ENCODE measurements around the gene EAF2. TPM values are rescaled to one million over a fixed set of nuclear protein-coding genes. Genes with fewer than 3 reads are reported as not detected.
A peak's percentile ranks its signal among the peaks of the same experiment; 100 is the strongest.

Gene EAF2
- total RNA-seq (ENCODE audit: unreplicated experiment) = 1.4 TPM
- long read RNA-seq = 0 reads

- peaks cover 4% of the 10 kb centered on the region for H3K4me1 Mint-ChIP-seq (ENCODE audit: low read depth, unreplicated experiment)
- H3K27ac Mint-ChIP-seq (ENCODE audit: unreplicated experiment) = no peak within 1 kb of the TSS
- H3K36me3 Mint-ChIP-seq (ENCODE audit: unreplicated experiment) = no peaks in the 10 kb centered on the region
- DNase-seq = peak; percentile 92
- H3K4me3 Mint-ChIP-seq (ENCODE audit: unreplicated experiment) = peak within 1 kb of the TSS; percentile 92
- peaks cover 3% of the 10 kb centered on the region for H3K27me3 Mint-ChIP-seq (ENCODE audit: unreplicated experiment)
- TF ChIP-seq, protein P1, sequence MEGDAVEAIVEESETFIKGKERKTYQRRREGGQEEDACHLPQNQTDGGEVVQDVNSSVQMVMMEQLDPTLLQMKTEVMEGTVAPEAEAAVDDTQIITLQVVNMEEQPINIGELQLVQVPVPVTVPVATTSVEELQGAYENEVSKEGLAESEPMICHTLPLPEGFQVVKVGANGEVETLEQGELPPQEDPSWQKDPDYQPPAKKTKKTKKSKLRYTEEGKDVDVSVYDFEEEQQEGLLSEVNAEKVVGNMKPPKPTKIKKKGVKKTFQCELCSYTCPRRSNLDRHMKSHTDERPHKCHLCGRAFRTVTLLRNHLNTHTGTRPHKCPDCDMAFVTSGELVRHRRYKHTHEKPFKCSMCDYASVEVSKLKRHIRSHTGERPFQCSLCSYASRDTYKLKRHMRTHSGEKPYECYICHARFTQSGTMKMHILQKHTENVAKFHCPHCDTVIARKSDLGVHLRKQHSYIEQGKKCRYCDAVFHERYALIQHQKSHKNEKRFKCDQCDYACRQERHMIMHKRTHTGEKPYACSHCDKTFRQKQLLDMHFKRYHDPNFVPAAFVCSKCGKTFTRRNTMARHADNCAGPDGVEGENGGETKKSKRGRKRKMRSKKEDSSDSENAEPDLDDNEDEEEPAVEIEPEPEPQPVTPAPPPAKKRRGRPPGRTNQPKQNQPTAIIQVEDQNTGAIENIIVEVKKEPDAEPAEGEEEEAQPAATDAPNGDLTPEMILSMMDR (IDR thresholded peaks at IDR 0.05; ENCODE audit: partially characterized antibody, unreplicated experiment) = no peak
- peaks cover 4% of the 10 kb centered on the region for H3K9me3 Mint-ChIP-seq (ENCODE audit: unreplicated experiment)
Measured at GRCh38 chr3:121834671-121835464, at the start of gene EAF2, which contains the start of gene IQCB1. TSS of gene EAF2 (plus strand) at chr3:121835209. CDS start at chr3:121835286, 77 bp downstream. TSS of gene IQCB1 (minus strand) at chr3:121835060. CDS start at chr3:121828960, 6,100 bp downstream.

DNA sequence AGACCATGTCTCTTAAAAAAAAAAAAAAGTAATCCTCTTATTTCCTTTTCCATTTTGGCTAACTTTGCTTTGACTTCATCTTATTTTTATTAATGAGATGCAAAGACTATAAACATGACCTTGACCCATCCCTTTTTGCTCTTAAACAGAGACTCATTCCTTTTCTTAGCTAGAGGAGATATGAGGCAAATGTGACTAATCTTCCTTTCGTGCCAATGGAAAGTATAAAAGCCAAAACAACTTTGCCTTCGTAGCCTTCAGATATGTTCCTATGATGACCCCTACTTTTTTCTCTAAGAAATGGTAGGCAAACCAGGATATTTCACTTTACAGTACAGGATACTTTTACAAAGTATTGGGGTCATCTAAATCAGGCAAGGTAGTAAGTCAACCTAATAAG lies 48.5 kb upstream of the EAF2 start:
- TF ChIP-seq, protein P1 (IDR thresholded peaks at IDR 0.05; ENCODE audit: partially characterized antibody, unreplicated experiment) = no peak
- Mint-ChIP-seq H3K4me3 (ENCODE audit: unreplicated experiment) (no peak overlapping the region), H3K27me3 (ENCODE audit: unreplicated experiment) (no peaks in the 10 kb centered on the region), H3K36me3 (ENCODE audit: unreplicated experiment) (no peaks in the 10 kb centered on the region), H3K9me3 (ENCODE audit: unreplicated experiment) (no peaks in the 10 kb centered on the region), H3K4me1 (ENCODE audit: low read depth, unreplicated experiment) (no peaks in the 10 kb centered on the region), H3K27ac (ENCODE audit: unreplicated experiment) (no peak overlapping the region)
- DNase-seq = no peak

DNA sequence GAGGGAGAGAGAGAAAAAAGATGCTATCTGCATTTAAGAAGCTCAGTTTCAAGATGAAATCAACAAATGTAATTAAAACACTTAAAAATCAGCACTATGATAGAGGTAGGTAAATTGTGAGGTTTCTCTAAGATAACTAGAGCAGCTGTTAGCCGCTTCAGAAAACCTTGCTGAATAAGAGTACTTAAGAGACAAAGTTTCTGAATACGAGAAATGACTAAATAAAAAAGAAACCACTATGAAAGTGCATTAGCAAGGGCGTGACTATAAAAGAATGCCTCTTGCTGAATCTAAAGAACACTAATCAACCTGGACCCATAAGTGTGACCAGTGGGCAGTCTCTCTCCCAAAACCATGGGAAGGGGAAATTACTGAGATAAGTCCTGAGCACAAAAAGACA lies 41.9 kb upstream of the EAF2 start:
- TF ChIP-seq, protein P1 (IDR thresholded peaks at IDR 0.05; ENCODE audit: partially characterized antibody, unreplicated experiment) = no peak
- Mint-ChIP-seq H3K27ac (ENCODE audit: unreplicated experiment) (no peak overlapping the region), H3K9me3 (ENCODE audit: unreplicated experiment) (no peaks in the 10 kb centered on the region), H3K4me1 (ENCODE audit: low read depth, unreplicated experiment) (no peaks in the 10 kb centered on the region), H3K27me3 (ENCODE audit: unreplicated experiment) (no peaks in the 10 kb centered on the region), H3K4me3 (ENCODE audit: unreplicated experiment) (no peak overlapping the region), H3K36me3 (ENCODE audit: unreplicated experiment) (no peaks in the 10 kb centered on the region)
- DNase-seq = no peak

DNA sequence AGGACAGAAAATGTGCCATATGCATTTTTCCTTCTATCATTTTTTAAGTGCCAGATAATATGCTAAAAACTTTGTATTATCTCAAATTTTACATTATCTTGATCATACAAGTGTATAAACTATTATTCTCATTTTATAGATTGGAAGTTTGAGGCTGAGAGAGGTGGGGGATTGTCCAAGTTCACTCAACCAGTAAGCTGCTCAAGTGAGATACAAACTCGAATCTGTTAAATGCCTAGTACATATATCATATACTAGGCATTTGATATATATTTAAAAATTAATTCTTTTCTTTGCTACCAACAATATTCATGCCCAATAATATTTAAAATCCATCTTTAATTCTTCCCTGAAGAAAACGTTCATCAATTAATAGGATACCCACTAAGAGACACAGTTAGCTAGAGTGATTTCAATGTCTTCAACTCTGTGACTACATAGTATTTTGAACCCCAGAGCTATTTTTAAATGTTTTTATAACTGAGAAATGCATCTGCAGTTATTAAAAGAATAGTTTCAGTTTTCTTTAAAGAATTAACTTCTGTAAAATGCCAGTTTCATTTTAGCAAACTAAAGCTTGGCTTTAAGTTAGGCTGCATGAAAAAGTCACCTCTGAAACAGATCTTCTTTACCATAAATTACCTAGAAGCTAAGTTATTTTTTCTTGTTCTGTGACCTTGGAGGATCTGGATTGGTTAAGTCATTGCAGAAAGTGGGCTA lies 40.6 kb upstream of the EAF2 start:
- Mint-ChIP-seq H3K27me3 (ENCODE audit: unreplicated experiment) (no peaks in the 10 kb centered on the region), H3K36me3 (ENCODE audit: unreplicated experiment) (no peaks in the 10 kb centered on the region), H3K27ac (ENCODE audit: unreplicated experiment) (no peak overlapping the region), H3K4me1 (ENCODE audit: low read depth, unreplicated experiment) (no peaks in the 10 kb centered on the region), H3K4me3 (ENCODE audit: unreplicated experiment) (no peak overlapping the region), H3K9me3 (ENCODE audit: unreplicated experiment) (no peaks in the 10 kb centered on the region)
- TF ChIP-seq, protein P1 (IDR thresholded peaks at IDR 0.05; ENCODE audit: partially characterized antibody, unreplicated experiment) = no peak
- no peak for DNase-seq

GRCh38 chr3:121796970-121797369 lies 38.0 kb upstream of the EAF2 start:
- Mint-ChIP-seq H3K4me3 (ENCODE audit: unreplicated experiment) (no peak overlapping the region), H3K27ac (ENCODE audit: unreplicated experiment) (no peak overlapping the region), H3K4me1 (ENCODE audit: low read depth, unreplicated experiment) (no peaks in the 10 kb centered on the region), H3K36me3 (ENCODE audit: unreplicated experiment) (no peaks in the 10 kb centered on the region), H3K9me3 (ENCODE audit: unreplicated experiment) (no peaks in the 10 kb centered on the region), H3K27me3 (ENCODE audit: unreplicated experiment) (no peaks in the 10 kb centered on the region)
- TF ChIP-seq, protein P1 (IDR thresholded peaks at IDR 0.05; ENCODE audit: partially characterized antibody, unreplicated experiment) = no peak
- no peak for DNase-seq

All from glutamatergic neuron (in vitro differentiated cells).